Neural cell (in vitro differentiated cells): ENCODE measurements around the gene OR5AN1.

Experiments used
- CTCF ChIP-seq: fragments of 450-650 bp; IDR thresholded peaks from 2 replicates; pipeline ENCODE4 v1.5.1; 2014; ENCODE audit warnings: antibody characterized with exemption, mild to moderate bottlenecking, moderate library complexity; ENCODE audit not compliant: poor library complexity, severe bottlenecking
- EP300 ChIP-seq: fragments of 450-650 bp; conservative IDR thresholded peaks from 2 replicates; pipeline ENCODE4 v1.6.1; 2014; ENCODE audit warnings: antibody characterized with exemption, mild to moderate bottlenecking, moderate library complexity; ENCODE audit not compliant: poor library complexity, severe bottlenecking
- EZH2 ChIP-seq: fragments of 200-600, 300-800 bp; shearing (Covaris generic), sonication (generic); IDR thresholded peaks from 2 replicates; pipeline ENCODE4 v1.6.1; 2014; ENCODE audit warnings: antibody characterized with exemption, low read length, borderline replicate concordance, mild to moderate bottlenecking; ENCODE audit not compliant: insufficient read depth, poor library complexity, severe bottlenecking
- MXI1 ChIP-seq: fragments of 450-650 bp; conservative IDR thresholded peaks from 2 replicates; pipeline ENCODE4 v1.6.1; 2014; ENCODE audit warnings: antibody characterized with exemption, mild to moderate bottlenecking; ENCODE audit not compliant: poor library complexity, severe bottlenecking
- POLR2AphosphoS5 ChIP-seq: IDR thresholded peaks from 2 replicates; pipeline ENCODE4 v1.6.1; 2012
- RAD21 ChIP-seq: fragments of 450-650 bp; conservative IDR thresholded peaks from 2 replicates; pipeline ENCODE4 v1.6.1; 2014; ENCODE audit warnings: antibody characterized with exemption, mild to moderate bottlenecking, moderate library complexity
- REST ChIP-seq: IDR thresholded peaks from 2 replicates; pipeline ENCODE4 v1.6.1; 2012; ENCODE audit warnings: borderline replicate concordance
- SMC3 ChIP-seq: fragments of 450-650 bp; conservative IDR thresholded peaks from 2 replicates; pipeline ENCODE4 v1.6.1; 2014; ENCODE audit warnings: antibody characterized with exemption, mild to moderate bottlenecking, moderate library complexity; ENCODE audit not compliant: poor library complexity

GRCh38 chr11:59358595-59358994 lies at the start of gene OR5AN1:
- TF ChIP-seq CTCF (no peak), EP300 (no peak), POLR2AphosphoS5 (no peak), EZH2 (no peak), RAD21 (no peak), REST (no peak), SMC3 (no peak), MXI1 (no peak)
